22Rv1 (cell line): ENCODE measurements around the gene CERK.

Experiments
- H3K27ac ChIP-seq: fragments of 450-650 bp; 2 replicates; pipeline ENCODE4 v1.5.1; 2017
- CTCF ChIP-seq: fragments of 450-650 bp; IDR thresholded peaks from 2 replicates; pipeline ENCODE4 v1.5.1; 2017; ENCODE audit warnings: mild to moderate bottlenecking
- ZFX ChIP-seq: fragments of 450-650 bp; IDR thresholded peaks from 2 replicates; pipeline ENCODE4 v1.6.1; 2017; ENCODE audit warnings: antibody characterized with exemption, borderline replicate concordance

The CERK gene

GRCh38 chr22:46663001-46663400 is 75.1 kb downstream of the CERK start:
- no peak overlapping the region for H3K27ac ChIP-seq
- TF ChIP-seq ZFX = no peak
- no peak for TF ChIP-seq CTCF

DNA sequence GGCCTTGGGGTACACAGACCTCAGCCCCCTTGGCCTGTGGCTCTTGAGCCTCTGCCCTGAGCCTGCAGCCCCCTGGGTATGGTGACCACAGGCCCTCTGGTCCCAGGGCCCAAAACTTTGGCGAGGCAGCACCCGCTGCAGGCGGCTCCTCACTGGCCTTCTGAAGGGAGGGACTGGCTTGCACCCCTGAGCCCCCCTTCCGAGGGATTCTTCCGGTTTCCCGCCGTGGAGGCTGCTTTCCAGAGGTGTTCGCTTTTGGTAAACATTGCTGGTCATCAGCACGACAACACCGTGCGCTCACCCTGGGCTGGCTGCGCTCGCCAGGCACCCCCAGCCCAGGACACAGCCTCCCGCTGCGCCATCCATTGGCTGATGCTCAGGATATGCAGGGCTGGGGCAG is 75.8 kb downstream of the CERK start:
- H3K27ac ChIP-seq = no peak overlapping the region
- TF ChIP-seq ZFX (no peak), CTCF (no peak)

DNA sequence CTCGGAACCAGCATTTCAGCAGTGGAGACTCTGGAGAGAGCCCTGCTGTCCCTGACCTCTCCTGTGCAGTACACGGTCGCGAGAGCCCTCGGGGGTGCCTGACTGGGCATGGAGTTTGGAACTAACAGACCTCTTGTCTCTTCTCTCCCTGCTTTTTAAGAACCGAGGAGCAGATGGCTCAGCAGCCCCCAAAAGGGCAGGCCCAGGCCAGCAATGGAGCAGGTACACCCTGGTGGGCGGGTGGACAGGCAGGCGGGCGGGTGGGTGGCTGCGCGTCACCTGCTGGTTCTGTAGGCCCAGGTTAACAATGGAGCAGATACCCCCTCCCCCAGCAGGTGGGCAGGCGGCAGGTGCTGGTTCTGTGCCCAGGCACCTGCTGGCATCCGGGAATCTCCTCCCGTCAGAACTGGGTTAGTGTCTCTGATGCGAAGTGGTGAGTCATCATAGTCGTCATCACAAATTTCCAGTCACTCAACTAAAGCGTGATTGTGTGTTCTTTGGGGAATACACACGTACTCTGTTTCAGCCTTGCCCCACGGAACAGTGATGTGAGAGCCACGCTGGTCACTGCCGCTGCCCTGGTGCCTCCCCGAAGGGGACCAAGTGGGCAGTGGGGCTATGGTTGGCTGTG is 76.7 kb downstream of the CERK start:
- peak overlapping the region; percentile 26; the same call in 1 of the 2 replicates for H3K27ac ChIP-seq
- TF ChIP-seq ZFX (no peak), CTCF (no peak)

GRCh38 chr22:46660604-46661201 is 77.3 kb downstream of the CERK start:
- peak overlapping the region; percentile 26; the same call in 1 of the 2 replicates for H3K27ac ChIP-seq
- no peak for TF ChIP-seq ZFX
- TF ChIP-seq CTCF = peak; percentile 11; the same call in 1 of the 2 replicates

DNA sequence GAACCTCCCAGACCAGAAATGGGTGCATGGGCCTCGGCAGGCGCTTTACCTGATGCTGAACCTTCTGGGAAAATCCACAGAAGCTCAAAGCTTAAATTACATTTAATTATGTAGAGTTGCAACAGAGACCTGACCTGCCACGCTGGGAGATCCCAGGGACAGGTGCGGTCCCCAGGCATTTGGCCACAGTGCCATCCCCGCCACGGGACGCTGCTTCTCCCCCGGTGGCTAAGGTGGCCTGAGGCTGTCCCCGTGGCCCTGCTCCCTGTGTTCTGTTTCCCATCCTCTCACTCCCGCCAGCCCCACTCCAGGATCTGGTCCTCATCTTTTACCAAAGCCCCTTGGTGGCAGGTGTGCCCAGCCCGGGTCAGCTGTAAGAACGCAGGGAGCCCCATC is 78.3 kb downstream of the CERK start:
- TF ChIP-seq ZFX (no peak), CTCF (no peak)

DNA sequence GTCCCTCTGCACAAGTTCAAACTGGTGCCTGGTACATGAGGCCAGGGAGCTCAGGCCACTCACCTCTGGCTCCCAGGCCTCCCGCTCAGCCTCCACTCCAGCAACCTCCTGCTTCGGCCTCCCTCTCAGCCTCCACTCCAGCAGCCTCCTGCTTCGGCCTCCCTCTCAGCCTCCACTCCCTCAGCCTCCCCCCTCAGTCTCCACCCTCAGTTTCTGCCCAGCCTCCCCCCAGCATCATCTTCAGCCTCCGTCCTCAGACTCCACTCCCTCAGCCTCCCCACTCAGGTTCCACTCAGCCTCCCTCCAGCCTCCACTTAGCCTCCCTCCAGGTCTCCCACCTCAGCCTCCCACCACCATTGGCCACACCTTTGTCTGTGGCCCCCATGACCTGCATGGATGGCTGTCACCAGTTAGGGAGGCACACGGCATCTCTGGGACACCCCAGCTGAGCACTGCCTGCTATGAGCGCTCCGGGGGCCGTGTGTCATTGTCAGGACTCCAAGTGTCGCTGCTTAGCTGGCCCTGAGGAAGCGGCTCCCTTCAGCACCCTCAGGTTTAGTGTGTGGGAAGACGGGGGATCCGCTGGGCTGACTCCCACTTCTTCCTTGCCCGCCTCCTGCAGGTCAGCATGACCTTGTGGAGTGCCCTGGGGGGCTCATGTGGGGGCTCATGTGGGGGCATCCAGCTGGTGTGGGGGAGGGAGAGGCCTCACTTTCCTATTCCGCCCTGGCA is 78.8 kb downstream of the CERK start:
- TF ChIP-seq ZFX = no peak
- TF ChIP-seq CTCF = no peak
- H3K27ac ChIP-seq = no peak overlapping the region

More for the DNA sequence above, 78.3 kb downstream of the CERK start:
- H3K27ac ChIP-seq = no peak overlapping the region
